ENCODE measurements around the gene ATAD3A. TPM values are rescaled to one million over a fixed set of nuclear protein-coding genes. Genes with fewer than 3 reads are reported as not detected.

Gene ATAD3A
- total RNA-seq, 2 experiments from 2014 or later = 17.0 to 19.5 TPM

- ChIA-PET CTCF (no interaction called here), POLR2A (no interaction called here)
- H3K27me3 Mint-ChIP-seq = no peaks in the 10 kb centered on the region
These were observed 35.5 kb downstream of the ATAD3A start for GRCh38 chr1:1547476-1547875.

DNA sequence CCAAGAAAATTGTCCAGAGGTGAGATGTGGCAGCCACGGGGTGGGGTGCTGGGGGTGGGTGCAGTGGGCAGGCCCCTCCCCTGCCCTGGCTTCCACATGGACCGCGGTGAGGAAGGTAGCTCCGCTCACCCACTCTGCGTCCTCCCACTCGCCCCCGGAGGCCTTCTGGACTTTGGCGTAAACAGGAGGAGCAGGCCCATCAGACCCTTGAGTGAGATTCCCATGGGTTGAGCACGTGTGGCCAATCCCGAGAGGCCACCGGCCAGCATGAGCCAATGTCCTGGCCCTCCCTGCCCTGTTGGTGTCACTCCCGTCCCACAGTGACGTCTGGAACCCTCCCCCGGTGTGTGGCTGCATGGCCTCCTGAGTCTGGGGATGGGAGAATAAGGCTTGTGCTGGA is 36.6 kb downstream of the ATAD3A start:
- Mint-ChIP-seq H3K4me1 (ENCODE audit: low read depth) (no peaks in the 10 kb centered on the region), H3K27me3 (no peaks in the 10 kb centered on the region), H3K27ac (no peak overlapping the region), H3K36me3 (ENCODE audit: low read depth) (no peaks in the 10 kb centered on the region), H3K4me3 (no peak overlapping the region), H3K9me3 (no peaks in the 10 kb centered on the region)
- Histone ChIP-seq H3K4me3 (ENCODE audit: low read length) (no peak overlapping the region), H3K27ac (ENCODE audit: low read depth in 1 of 2, low read length in 2 of 2) (no peak overlapping the region), H3K27me3 (ENCODE audit: control insufficient read depth in 1 of 2, insufficient read depth in 2 of 2, low read length in 2 of 2) (no peaks in the 10 kb centered on the region), H3K4me1 (ENCODE audit: insufficient read depth, low read length) (peaks cover 9% of the 10 kb centered on the region), H3K36me3 (ENCODE audit: insufficient read depth, low read length) (peaks cover 10% of the 10 kb centered on the region), H3K9me3 (ENCODE audit: control insufficient read depth in 1 of 2, insufficient read depth in 1 of 2, low read length in 2 of 2) (no peaks in the 10 kb centered on the region)
- intact Hi-C loops (cut with DNase I, micrococcal nuclease) = no loop called here
- POLR2A ChIA-PET = no interaction called here
- TF ChIP-seq, protein P1, sequence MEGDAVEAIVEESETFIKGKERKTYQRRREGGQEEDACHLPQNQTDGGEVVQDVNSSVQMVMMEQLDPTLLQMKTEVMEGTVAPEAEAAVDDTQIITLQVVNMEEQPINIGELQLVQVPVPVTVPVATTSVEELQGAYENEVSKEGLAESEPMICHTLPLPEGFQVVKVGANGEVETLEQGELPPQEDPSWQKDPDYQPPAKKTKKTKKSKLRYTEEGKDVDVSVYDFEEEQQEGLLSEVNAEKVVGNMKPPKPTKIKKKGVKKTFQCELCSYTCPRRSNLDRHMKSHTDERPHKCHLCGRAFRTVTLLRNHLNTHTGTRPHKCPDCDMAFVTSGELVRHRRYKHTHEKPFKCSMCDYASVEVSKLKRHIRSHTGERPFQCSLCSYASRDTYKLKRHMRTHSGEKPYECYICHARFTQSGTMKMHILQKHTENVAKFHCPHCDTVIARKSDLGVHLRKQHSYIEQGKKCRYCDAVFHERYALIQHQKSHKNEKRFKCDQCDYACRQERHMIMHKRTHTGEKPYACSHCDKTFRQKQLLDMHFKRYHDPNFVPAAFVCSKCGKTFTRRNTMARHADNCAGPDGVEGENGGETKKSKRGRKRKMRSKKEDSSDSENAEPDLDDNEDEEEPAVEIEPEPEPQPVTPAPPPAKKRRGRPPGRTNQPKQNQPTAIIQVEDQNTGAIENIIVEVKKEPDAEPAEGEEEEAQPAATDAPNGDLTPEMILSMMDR (IDR thresholded peaks at IDR 0.05) = no peak
- DNase-seq = no peak
- ATAC-seq (ENCODE audit: poor library complexity) = no peak
- CTCF ChIA-PET = no interaction called here

More at GRCh38 chr1:1547476-1547875, 35.5 kb downstream of the ATAD3A start:
- Histone ChIP-seq H3K9me3 (ENCODE audit: control insufficient read depth in 1 of 2, insufficient read depth in 1 of 2, low read length in 2 of 2) (no peaks in the 10 kb centered on the region), H3K27me3 (ENCODE audit: control insufficient read depth in 1 of 2, insufficient read depth in 2 of 2, low read length in 2 of 2) (no peaks in the 10 kb centered on the region), H3K36me3 (ENCODE audit: insufficient read depth, low read length) (peaks cover 15% of the 10 kb centered on the region), H3K27ac (ENCODE audit: low read depth in 1 of 2, low read length in 2 of 2) (no peak overlapping the region), H3K4me1 (ENCODE audit: insufficient read depth, low read length) (peaks cover 7% of the 10 kb centered on the region), H3K4me3 (ENCODE audit: low read length) (no peak overlapping the region)
- Mint-ChIP-seq H3K36me3 (ENCODE audit: low read depth) (no peaks in the 10 kb centered on the region), H3K27ac (peak overlapping the region; percentile 55), H3K4me3 (no peak overlapping the region), H3K9me3 (no peaks in the 10 kb centered on the region), H3K4me1 (ENCODE audit: low read depth) (no peaks in the 10 kb centered on the region)
- TF ChIP-seq, protein P1 (IDR thresholded peaks at IDR 0.05) = no peak
- ATAC-seq (ENCODE audit: poor library complexity) (no peak), DNase-seq (no peak)
- intact Hi-C loops (cut with DNase I, micrococcal nuclease) = no loop called here

DNA sequence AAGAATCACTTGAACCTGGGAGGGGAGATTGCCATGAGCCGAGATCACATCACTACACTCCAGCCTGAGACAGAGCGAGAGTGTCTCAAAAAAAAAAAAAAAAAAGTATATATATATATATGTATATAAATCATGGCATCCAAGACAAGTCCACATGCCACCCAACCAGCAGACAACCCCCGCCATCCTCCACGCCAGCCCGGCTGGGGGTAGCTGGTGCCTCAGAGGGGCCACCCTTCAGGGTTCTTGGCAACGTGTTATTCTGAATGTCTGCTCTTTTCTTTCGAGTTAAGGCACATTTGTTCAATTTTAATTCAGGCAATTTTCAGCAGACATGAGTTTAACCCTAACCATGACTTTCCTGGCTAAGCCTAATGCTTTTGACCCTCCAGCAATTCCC is 38.1 kb downstream of the ATAD3A start:
- ChIA-PET POLR2A (no interaction called here), CTCF (no interaction called here)
- DNase-seq (no peak), ATAC-seq (ENCODE audit: poor library complexity) (no peak)
- Histone ChIP-seq H3K9me3 (ENCODE audit: control insufficient read depth in 1 of 2, insufficient read depth in 1 of 2, low read length in 2 of 2) (no peaks in the 10 kb centered on the region), H3K27me3 (ENCODE audit: control insufficient read depth in 1 of 2, insufficient read depth in 2 of 2, low read length in 2 of 2) (no peaks in the 10 kb centered on the region), H3K4me1 (ENCODE audit: insufficient read depth, low read length) (peaks cover 6% of the 10 kb centered on the region), H3K36me3 (ENCODE audit: insufficient read depth, low read length) (peaks cover 8% of the 10 kb centered on the region), H3K27ac (ENCODE audit: low read depth in 1 of 2, low read length in 2 of 2) (no peak overlapping the region), H3K4me3 (ENCODE audit: low read length) (no peak overlapping the region)
- Mint-ChIP-seq H3K9me3 (no peaks in the 10 kb centered on the region), H3K4me1 (ENCODE audit: low read depth) (no peaks in the 10 kb centered on the region), H3K27me3 (no peaks in the 10 kb centered on the region), H3K36me3 (ENCODE audit: low read depth) (no peaks in the 10 kb centered on the region), H3K27ac (no peak overlapping the region), H3K4me3 (no peak overlapping the region)
- intact Hi-C loops (cut with DNase I, micrococcal nuclease) = no loop called here
- TF ChIP-seq, protein P1 (IDR thresholded peaks at IDR 0.05) = no peak

Measured in CD4-positive, alpha-beta T cell (primary cell).